ENCODE results near the gene IER3.

DNA sequence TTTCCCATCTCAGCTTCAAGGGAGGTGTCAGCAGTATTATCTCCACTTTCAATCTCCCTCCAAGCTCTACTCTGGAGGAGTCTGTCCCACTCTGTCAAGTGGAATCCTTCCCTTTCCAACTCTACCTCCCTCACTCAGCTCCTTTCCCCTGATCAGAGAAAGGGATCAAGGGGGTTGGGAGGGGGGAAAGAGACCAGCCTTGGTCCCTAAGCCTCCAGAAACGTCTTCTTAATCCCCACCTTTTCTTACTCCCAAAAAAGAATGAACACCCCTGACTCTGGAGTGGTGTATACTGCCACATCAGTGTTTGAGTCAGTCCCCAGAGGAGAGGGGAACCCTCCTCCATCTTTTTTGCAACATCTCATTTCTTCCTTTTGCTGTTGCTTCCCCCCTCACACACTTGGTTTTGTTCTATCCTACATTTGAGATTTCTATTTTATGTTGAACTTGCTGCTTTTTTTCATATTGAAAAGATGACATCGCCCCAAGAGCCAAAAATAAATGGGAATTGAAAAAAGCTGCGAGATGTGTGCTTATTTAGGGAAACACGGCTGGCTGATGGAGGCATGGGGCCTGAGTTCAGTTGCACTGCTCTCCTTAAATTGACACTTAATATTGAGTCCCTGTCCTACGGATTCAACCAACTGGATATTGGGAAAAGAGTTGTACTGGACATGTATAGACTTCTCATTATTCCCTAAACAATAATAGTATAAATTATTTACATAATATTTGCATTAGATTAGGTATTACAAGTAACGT lies 19.3 kb downstream of the IER3 start:
- TF ChIP-seq, protein P1, sequence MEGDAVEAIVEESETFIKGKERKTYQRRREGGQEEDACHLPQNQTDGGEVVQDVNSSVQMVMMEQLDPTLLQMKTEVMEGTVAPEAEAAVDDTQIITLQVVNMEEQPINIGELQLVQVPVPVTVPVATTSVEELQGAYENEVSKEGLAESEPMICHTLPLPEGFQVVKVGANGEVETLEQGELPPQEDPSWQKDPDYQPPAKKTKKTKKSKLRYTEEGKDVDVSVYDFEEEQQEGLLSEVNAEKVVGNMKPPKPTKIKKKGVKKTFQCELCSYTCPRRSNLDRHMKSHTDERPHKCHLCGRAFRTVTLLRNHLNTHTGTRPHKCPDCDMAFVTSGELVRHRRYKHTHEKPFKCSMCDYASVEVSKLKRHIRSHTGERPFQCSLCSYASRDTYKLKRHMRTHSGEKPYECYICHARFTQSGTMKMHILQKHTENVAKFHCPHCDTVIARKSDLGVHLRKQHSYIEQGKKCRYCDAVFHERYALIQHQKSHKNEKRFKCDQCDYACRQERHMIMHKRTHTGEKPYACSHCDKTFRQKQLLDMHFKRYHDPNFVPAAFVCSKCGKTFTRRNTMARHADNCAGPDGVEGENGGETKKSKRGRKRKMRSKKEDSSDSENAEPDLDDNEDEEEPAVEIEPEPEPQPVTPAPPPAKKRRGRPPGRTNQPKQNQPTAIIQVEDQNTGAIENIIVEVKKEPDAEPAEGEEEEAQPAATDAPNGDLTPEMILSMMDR (IDR thresholded peaks at IDR 0.05): no peak
- TF ChIP-seq EHMT2 (IDR thresholded peaks at IDR 0.05; ENCODE audit: low read depth) (no peak), RFX5 (IDR thresholded peaks at IDR 0.05) (no peak), CHD4 (IDR thresholded peaks at IDR 0.05; ENCODE audit: borderline replicate concordance) (no peak)
